ENCODE measurements around the gene SLU7.

Gene SLU7

DNA sequence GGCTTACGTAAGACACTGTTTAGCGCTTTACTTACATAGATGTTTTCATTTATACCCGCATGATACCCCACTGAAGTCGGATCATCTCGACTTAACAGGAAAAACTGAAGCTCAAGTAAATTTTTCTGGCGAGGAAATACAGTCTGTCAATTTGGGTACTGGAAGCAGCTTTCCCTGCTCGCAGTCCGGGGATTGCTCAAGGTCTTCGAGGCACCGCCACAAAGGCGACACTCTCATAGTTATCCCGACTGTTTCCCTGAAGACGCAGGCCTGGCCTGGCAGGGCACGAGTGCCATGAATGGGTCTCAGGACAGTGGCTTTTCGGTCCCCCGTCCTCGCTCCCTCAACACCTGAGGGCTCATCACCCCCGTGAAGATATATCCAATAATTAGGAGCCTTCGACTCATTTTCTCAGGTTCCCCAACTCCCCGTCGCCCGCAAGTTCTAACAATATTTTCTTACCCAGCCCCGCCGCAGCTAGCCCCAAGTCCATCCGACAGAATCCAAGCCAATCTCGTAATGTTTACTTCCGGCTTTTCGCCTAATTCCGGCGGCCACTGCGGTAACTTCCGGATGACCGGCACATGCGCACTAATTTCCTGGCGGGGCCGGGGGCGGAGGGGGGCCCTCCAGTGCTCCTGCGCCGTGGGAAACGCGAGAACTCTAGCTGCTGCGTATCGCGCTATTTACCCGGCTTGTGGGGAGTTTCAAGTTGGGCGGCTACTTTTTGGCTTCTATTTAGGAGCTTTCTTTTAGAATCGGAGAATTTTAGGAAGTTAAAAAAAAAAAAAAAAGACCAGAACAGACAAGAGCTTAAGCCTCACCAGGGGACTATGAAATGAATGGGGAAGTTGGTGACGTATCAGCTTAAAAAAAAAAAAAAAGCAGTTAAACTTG is at the start of gene SLU7:
TSS of gene SLU7 (minus strand) at position 521 of the 897 bp plus-strand sequence. CDS start 3,787 bp downstream, outside the sequence.
- DNase-seq: peak; percentile 96

DNA sequence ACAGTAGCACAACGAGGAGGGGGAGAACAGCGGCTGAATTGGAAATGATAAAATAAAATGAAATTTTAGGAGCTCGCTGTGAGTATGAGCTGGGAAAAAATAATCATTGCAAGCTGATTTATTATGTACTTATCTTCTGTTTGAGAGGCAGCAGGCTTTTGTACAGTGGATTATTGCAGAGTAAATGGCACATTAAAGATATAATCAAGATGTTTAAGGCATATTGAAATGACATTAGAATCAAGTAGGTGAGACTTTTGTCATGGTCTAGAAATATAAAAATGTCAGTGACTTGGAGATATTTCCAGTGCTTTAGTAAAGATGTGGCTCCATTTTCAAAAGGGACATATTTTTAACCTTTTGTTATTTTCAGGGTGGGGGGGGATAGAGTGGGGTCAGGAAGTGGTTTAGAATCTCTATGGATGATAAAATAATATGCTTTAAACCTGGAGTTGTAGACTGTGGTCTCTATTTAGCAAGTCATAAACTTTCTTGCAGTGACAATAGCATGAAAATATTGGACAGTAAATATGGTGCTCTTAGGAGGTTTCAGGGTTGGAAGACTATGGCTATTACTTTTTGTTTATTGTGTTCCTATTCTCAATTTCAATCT is 49.6 kb upstream of the SLU7 start:
- DNase-seq: no peak

DNA sequence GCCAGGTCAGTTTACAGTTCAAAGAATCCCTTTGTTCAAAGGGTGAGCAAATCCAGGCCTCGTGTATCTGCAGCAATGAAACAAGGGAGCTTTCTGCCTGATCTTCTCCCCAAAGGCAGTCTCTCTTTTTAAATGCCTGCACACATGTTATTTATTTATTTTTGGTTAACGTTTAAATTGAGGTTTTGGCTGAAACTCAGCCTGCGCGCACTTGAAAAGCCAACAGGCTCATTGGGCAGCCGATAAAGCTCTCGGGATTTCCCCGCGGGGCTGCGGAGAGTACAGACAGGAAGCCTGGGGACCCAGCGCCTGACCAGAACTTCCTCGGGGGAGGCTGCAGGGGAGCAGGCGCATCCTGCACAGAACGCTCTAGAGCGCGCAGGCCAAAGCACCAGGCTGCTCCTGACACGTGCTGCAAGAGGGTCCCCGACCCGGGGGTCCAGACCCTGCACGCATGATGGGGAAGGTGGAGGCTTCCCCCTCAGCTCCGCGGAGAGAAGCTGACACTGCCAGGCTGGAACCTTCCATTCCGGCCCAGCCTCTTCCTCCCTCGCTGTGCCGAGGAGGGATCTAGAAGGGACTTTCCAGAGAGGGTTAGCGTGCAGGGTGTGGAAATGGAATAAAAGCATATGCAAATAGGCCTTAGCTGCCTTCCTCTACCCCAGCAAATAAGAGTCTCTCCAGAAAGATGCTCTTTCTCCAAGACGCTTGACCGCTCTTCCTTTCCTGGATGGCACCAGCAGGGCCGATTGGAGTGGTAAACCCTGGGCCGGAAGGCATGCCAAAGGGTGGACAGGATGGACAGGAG is 48.9 kb upstream of the SLU7 start:
- peak; percentile 97 for DNase-seq

DNA sequence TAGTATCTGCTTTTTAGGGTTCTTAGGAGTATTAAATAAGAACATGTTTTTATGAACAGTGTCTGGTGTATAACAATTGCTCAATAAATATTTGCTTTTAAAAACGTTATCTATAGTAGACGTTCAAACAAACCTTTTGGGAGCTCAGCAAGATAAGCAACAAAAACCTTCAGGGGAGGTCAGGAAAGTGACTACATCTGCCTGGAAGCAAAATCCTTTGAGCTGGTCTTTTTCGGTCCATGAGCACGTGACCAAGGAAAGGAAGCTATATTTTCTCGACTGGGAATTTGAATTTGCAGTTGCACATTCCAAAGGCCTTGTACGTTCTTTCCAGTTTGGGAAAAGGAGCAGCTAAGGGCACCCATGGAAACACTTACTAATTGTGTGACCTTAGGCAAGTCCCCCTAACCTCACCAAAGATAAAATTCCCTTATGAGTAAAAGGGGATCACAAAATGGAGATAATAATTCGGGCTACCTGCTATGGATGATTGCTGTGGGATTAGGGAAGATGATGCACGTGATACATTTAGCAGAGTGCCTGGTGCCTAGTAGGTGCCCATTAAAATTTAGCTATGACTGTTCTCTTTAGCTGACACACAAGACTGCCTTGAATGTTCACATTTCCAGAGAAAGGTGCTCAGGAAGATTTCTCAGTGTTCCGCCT is 48.1 kb upstream of the SLU7 start:
- DNase-seq: no peak

DNA sequence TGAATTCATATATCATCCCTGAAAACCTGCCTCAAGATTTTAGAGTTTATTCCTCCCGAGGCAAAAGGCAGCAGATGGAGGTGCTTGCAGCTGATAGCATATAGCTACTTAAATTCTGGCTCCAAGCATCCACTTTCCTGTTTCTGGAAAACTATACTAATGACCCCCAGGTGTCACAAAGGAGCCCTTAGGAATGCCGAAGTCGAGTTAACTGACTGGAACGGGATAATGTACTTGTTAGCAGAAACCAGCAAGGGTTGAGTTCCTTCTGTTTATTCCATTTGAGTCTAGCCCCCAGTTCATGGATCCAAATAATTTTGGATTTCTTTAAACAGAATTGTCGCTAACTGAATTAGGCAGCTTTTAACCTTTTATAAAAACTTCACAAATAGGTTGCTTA is 47.2 kb upstream of the SLU7 start:
- DNase-seq: no peak

DNA sequence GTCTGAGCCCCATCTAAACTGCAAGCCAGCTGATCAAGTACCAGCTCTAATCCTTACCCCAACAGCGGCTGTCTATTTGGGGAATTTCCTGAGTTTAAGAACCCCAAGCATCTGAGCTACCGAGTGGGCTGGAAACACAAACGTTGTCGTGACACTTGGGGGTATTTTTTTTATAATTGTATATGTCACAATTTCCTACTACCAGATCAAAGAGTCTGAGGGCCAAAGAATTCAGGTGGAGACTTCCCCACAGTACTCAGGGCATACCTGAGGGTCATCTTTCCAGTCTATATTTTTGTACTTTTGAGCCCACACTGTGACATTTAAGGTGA is 45.6 kb upstream of the SLU7 start:
- no peak for DNase-seq

DNA sequence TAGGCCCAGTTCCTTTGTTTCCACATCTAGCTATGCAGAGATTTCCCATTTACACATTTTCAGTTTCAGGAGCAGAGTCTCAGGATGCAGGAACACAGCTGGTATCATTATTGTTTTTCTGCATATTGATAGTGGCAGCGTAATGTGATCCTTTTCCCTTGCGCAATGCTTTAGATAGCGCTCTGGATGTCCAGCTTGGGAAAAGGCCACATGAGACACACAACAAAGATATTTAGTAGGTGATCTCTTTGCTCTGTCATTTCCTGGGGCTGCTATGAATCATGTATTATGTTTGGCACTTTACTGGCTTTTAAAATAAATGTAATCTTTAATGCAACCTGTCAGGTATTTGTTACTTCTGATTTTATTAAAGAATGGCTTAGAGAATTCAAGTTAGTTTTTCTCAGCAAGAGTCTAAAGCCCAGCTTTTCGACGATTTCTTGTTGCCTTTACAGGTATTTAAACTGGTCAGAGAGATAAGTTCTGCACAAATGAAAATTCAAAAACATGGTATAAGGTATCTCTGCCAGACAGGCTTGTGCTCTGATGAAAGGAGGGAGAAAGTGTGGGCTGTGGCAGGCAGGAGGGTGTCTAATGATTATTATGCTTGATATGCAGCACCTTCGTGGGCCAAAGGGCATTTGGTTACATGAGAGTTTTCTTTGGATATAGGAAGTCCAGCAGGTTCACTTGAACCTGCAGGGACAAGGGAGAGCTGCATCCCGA is 45.0 kb upstream of the SLU7 start:
- DNase-seq: no peak

DNA sequence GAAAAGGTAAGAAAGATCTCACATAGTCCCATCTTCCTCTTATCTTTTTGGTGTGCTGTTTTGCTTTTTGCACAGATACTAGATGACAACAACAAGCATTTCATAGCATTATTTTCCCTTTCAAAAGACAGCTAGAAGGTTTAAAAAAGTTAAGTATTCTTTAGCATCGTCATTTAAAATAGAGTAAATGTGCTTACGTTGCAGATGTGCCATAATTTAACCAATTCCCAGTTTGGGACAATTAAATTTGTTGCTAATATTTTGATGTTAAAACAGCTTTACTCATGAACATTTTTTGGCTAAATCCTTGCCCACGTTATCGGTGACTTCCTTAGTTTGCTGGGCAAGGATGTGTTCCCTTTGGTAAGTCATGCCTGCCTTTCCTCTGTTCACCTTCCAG is 44.3 kb upstream of the SLU7 start:
- DNase-seq: no peak

DNA sequence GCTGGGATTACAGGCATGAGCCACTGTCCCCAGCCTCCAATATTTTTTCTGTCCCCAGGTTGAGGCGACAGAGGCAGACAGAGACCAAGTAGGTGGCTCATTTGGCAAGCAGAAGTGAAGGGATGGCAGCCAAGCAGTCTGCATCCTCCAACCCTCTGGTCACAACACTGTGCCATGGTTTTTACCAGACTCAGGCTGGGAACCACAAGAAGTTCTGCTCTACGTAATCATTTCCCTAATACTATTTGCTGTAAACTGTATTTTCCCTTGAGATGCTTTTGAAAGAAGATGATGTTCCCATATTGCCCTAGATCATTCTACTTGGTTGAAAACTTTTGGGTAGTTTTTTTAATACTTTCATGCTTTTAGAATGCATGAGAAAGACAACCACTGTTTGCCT is 43.3 kb upstream of the SLU7 start:
- no peak for DNase-seq

DNA sequence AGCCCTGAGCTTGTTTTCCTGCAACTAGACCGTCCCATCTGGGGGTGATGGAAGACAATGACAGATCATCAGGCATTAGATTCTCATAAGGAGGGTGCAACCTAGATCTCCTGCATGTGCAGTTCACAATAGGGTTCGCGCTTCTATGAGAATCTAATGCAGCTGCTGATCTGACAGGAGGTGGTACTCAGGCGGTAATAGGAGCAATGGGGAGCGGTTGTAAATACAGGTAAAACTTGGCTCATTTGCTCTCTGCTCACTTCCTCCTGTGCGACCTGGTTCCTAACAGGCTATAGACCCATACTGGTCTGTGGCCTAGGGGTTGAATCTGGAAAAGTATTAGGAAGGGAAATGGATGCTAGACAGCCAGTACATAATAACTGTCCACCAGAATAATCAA is 42.5 kb upstream of the SLU7 start:
- no peak for DNase-seq

DNA sequence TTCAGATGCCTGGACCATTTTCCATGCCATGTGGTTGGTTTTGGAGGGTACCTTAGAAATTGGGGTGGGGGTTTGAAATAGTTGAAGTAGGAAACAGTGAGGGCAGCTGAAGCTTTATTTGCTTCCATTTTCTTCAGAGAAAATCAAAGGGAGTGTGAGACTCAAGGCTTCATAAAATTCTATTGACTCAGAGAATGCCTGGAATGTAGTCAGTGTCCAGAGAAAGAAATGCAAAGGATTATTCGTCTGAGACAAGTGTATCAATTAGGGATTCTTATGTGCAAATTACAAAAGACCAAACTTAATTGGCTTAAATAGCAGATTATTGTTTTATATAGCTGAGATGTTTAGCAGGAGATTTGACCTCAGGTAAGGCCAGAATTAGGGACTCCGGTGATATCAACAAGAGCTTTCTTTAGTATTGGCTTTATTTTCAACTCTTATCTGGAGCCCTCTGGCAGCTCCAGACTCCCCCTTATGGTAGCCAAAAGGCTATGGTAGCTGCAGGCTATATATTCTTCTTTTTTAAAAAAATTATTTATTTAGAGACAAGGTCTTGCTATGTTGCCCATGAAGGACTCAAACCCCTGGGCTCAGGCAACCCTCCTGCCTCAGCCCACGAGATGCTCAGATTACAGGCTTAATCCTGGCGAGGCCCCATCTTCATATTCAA is 41.6 kb upstream of the SLU7 start:
- no peak for DNase-seq

DNA sequence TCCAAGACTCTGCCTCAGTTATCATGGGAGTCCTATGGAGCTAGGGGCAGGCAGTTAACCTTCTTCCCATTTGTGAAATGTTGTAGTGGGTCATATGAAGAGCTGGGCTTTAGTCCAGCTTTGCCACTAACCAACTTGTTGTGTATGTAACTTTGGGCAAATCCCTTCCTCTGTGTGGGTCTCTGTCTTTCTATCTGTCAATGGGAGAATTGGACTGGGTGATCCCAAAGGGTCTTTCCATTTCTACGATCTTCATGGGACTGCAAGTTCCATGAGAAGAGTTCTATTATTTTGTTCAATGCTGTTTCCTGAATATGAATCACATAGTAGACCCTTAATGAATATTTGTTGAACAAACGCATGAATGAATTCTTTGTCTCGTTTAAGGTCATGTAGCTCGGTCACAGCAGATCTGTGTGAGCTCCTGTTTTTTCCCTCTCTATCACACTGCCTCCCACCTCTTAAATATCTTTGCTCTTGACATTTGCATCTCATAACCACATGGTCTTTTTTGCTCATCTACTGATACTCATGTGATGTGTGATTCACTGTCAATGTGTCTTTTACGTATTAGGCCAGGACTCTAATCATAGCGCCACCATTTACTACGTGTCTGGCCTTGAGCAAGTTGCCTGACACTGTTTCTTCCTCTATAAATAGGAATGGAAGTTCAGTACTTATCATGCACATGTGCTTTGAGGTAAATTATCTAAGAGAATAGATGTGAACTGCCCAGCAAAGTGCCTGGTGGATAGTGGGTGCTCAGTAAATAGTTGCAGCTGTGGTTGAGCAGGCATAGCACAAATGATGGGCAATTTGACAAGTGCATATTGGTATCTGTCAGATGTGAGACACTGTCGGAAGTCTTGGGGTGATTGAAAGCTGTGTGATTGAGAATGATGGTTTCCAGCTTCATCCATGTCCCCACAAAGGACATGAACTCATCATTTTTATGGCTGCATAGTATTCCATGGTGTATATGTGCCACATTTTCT is 40.2 kb upstream of the SLU7 start:
- no peak for DNase-seq

DNA sequence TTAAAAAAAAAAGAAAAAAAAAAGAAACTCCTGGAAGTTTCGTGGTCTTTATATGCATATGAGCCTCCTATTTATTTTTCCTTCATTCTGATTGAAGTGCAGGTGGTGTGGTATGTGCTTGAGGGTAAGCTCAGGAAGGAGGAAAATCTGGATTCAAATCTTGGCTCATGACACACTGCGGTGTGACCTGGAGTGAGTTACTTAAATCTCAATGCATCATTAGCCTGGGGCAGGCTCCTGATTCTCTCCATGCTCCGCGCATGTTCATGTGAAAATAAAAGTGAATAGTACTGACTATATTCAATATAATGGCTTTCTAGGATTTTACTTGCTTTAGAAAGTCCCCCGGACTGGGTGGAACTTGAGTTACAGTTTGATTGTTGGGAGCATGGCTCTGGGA is 38.4 kb upstream of the SLU7 start:
- no peak for DNase-seq

DNA sequence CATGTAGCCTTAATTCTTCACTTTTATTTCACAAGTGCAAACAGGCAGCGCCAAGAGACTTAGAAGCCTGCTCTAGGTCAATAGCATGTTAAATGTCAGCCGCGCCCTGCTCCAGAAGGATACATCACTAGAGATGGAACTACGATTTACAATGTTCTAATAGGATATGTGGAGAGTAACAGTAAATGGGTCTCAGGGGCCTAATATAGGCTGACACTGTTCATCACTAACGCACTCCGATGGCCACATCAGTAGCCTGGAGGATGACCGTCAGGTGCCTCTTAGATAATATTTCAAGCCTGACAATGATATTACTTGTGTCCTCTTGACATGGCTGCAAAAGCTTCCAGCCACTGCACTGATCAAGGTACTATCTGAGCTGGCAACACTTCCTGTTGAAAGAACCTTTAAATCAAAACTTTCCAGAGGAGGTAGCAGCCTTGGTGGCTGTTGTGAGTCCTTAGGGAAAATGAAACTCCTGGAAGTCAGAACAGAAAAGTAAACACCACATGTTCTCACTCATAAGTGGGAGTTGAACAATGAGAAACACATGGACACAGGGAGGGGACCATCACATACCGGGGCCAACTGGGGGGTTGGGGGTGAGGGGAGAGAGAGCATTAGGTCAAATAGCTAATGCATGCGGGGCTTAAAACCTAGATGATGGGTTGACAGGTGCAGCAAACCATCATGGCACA is 37.7 kb upstream of the SLU7 start:
- no peak for DNase-seq

DNA sequence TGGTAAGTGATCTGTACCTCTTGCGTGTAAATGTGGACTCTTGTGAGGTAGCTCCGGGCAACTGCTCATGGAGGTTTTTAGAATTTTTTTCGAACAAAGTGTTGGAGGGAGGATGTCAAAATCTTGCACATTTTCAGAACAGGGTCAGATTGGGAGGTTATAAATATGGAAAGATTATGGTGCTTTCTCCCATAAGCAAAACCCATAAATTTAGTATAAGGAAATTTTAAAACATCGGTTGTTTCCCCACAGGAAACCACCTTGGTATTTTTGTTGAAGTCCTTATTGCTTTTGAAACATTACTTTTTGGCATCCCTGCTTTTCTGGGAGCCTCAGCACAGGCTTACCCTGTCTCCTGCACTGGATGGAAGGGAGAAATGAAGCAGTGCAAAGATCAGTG is 36.7 kb upstream of the SLU7 start:
- no peak for DNase-seq

DNA sequence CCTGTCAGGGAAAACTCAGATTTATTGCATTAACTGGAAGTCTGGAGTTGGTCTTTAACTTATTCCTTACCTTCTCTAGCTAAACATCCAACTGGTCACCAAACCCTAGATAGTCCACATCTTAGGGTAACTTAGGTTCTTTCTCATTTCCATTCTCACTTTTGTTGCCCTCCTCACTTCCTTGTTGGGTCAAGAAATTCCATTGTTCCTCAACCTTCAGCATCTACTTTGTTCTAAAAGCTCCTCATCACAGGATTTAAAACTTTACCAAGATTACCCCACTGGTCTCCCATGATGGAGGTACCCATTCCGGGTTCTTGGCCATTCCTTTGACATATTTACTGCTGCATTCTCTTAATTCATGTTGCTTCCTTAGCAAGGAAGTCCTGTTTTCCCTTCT is 34.9 kb upstream of the SLU7 start:
- DNase-seq: no peak

DNA sequence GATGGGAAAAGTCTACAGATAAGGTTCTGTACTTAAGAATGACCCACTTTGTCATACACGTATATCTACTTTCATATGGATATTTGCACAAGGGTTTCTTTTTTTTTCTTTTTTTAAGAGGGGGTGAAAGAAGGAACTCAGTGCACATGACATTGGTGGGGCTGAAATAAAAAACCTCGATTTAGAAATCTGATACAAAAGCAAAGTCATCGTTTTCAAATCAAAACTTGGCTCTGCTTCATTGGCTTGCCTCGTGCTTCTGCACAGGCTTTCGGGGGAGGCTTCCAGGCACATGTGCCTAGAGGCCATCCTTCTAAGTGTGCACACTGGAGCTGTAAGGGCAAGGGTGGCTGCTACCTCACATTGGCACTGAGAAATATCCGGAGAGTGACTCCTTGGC is 33.9 kb upstream of the SLU7 start:
- DNase-seq: no peak

DNA sequence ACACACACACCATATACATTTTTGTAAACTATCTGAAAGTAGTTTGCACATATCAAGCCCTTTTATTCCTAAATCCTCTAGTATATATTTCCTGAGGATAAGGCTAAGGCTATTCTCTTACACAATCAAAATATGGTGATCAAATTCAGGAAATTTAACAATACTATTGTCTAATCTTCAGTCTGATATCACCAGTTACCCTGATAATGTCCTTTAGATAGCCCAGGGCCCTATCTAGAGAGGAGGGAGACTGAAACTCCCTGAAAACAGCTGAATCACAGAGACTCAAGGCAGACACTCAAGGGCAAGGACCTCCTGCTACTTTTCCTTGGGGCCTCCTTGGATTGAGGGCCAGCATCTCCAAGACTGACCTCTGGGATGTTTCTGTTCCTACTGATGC is 33.2 kb upstream of the SLU7 start:
- DNase-seq: no peak

DNA sequence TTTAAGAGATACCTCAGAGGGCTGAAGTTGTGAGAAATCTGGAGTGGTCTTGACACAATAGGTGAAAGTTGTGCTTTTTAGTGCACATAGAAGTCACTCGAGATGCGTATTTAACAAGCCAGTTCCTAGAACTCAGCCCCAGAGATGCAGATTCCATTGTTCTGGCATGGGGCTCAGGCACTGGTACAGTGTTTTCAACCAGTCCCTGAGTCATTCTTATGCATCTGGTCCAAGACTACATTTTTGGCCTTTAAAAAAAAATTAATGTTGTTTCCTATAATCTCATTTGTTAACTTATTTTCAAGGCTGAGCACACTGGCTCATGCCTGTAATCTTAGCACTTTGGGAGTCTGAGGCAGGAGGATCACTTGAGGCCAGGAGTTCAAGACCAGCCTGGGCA is 32.4 kb upstream of the SLU7 start:
- no peak for DNase-seq

All from activated CD4-positive, alpha-beta T cell treated with anti-CD3 and anti-CD28 coated beads, Interleukin-10, Interleukin-2, amounts not matched to agents 100 ng/mL and 50 ng/mL, durations not matched to agents 16 hours and 8 hours (primary cell).